GM19035 (cell line): Measurements from ENCODE around the gene CORO1A.
"Not testable (repeated sequence)": the region's sequence is repeated elsewhere in the genome, so short reads cannot be mapped to it uniquely, and the experiment has no call there.

Experiments used
- ATAC-seq: cut with Tn5 transposase; IDR thresholded peaks from one replicate; pipeline ENCODE4 v1.9.1; 2021; ENCODE audit not compliant: unreplicated experiment

CORO1A gene

GRCh38 chr16:30169416-30169815, 14.0 kb upstream of the CORO1A start:
- ATAC-seq, result not testable (repeated sequence)

DNA sequence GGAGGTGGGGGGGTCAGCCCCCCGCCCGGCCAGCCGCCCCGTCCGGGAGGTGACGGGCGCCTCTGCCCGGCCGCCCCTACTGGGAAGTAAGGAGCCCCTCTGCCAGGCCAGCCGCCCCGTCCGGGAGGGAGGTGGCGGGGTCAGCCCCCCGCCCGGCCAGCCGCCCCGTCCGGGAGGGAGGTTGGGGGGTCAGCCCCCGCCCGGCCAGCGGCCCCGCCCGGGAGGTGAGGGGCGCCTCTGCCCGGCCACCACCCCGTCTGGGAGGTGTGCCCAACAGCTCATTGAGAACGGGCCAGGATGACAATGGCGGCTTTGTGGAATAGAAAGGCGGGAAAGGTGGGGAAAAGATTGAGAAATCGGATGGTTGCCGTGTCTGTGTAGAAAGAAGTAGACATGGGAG, 13.3 kb upstream of the CORO1A start:
- ATAC-seq, result not testable (repeated sequence)

- ATAC-seq, result no peak
Observed at GRCh38 chr16:30173054-30173453, 10.3 kb upstream of the CORO1A start.

- ATAC-seq, result not testable (repeated sequence)
Observed at GRCh38 chr16:30176876-30177275, 6.5 kb upstream of the CORO1A start.

DNA sequence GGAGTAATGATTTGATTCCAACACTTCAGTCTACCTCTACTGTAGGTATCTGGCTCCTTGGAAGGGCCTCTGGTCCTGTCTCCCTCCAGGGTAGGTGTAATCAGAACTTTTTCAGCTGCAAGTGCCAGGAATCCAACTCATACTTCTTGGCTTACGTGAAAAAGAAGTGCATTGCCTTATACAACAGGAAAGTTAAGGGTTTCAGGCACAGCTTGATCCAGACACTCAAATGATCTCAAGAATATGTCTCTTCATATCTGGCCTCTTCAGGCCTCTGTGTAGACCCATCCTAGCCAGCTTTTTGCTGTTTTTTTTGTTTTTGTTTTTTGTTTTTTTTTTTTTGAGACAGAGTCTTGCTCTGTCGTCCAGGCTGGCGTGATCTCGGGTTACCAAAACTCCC, 4.2 kb upstream of the CORO1A start:
- no peak for ATAC-seq

DNA sequence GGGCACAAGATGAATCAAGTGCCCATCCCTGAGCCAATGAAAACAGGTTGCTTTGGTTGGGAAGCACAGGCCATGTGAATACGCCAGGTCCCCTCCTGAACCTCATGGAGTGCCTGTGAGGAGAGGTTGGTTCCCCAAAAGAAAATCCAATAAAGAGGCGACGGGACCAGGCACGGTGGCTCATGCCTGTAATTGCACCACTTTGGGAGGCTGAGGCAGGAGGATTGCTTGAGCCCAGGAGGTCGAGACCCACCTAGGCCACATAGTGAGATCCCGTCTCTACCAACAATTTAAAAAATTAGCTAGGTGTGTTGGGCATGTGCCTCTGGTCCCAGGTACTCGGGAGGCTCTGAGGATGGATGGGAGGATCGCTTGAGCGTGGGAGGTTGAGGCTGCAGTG, 3.5 kb upstream of the CORO1A start:
- no peak for ATAC-seq

DNA sequence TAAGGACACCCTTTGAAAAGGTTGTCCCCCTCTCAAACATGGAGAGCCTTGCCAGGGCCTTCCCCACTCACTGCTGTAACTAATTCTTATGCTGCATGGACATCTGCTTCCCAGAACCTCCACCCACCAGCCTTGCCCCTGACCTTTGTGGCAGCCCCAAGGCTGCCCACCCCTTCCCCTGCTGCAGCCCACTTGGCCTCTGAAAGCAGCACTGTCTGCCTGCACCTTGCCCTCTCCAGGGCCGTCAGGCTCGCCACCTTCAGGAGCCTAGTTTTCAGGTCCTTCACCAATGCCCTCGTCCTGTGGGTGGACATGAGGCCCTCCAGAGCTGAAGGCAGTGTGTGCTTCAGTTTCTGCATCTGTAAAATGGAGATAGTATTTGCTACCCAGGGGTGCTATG, 2.7 kb upstream of the CORO1A start:
- no peak for ATAC-seq

- peak; percentile 41 for ATAC-seq
Observed at GRCh38 chr16:30184096-30184890, 891 bp downstream of the CORO1A start.

DNA sequence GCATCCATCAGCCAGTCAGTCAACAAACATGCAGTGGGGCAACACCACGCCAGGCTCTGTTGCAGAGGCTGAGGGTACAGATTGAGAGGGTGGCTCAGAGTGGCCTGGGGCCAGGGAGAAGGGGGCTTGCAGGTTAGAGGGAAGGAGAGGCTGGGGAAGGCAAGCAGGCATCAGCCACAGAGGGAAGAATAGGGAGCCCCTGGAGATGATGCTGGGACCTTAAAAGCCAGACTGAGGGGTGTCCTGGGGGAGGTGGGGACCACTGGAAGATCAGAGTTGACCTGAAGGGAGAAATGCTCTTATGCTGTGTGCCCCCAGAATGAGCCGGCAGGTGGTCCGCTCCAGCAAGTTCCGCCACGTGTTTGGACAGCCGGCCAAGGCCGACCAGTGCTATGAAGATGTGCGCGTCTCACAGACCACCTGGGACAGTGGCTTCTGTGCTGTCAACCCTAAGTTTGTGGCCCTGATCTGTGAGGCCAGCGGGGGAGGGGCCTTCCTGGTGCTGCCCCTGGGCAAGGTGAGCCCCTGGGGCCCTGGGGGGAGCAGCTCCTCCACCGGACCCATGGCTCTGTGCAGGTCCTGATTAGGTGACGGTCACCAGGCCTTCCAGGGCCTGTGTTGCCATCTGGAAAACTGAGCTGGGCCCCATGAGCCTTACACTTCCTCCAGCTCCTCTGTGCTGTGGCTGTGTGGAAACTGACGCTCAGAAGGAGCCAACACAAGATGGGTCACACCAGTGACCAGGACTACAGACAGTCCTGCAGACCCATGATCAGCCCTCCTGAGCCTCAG, 1.7 kb downstream of the CORO1A start:
- no peak for ATAC-seq

DNA sequence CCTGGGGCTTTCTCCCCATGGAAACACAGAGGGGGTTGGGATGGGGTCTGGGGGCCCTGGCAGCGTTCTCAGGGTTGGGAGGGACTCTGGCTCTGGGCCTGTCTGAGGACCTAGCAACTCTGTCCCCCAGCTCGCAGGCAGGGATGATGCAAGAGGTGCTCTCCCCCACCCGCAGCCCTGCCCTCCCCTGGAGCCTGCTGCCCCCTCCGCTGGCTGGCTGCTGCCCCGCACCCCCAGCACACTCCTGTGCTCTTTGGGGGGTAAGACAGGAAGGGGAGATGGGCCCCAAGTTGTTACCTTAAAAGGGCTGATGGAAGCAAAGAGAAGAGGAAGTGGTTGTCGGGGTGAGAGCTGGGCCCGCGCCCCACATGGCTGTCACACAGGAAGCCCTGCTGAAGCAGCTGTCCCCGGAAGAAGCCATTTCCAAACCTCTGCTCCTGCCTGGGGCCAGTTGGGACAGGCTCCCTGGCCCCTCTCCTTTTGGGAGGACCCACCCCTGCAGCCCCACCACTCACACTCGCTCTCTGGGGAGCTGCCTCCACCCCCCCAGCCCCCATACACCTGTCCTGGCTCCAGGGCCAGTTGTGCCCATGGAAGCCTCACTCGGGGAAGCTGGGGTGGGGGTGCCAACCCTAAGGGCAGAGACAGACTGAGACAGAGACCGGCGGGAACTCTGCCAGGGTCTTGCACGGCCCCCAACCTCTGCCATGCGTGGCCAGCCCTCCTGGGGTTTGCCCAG, 2.5 kb downstream of the CORO1A start:
- no peak for ATAC-seq

DNA sequence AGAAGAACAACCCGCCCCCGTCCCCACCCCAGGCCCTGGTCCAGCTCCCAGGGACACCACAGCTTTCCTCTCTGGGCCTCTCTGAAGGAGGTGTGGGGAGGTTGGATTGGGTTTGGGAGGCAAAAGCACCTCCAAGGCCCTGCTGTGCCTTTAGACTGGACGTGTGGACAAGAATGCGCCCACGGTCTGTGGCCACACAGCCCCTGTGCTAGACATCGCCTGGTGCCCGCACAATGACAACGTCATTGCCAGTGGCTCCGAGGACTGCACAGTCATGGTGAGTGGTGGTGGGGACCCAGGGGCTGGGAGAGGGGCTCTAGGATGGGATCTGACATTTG, 3.0 kb downstream of the CORO1A start:
- ATAC-seq, result no peak

- no peak for ATAC-seq
Observed at GRCh38 chr16:30186782-30187555, 3.6 kb downstream of the CORO1A start.

- ATAC-seq, result no peak
Observed at GRCh38 chr16:30187556-30187865, 4.1 kb downstream of the CORO1A start.

DNA sequence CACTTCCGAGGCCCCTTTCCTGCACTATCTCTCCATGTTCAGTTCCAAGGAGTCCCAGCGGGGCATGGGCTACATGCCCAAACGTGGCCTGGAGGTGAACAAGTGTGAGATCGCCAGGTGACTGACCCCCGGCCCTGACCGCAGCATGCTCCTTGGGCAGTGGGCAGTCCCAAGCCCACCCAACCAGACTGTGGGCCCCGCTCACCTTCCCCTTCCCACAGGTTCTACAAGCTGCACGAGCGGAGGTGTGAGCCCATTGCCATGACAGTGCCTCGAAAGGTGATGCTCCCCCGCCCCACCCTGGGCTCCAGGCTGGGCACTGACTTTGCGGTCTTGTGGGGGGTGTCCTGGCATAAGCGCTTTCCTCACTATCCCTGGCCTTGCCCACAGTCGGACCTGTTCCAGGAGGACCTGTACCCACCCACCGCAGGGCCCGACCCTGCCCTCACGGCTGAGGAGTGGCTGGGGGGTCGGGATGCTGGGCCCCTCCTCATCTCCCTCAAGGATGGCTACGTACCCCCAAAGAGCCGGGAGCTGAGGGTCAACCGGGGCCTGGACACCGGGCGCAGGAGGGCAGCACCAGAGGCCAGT, 4.7 kb downstream of the CORO1A start:
- no peak for ATAC-seq

- not testable (repeated sequence) for ATAC-seq
Observed at GRCh38 chr16:30191158-30191557, 7.8 kb downstream of the CORO1A start.

GRCh38 chr16:30193098-30193497, 9.7 kb downstream of the CORO1A start:
- peak; percentile 8 for ATAC-seq

GRCh38 chr16:30193615-30194014, 10.2 kb downstream of the CORO1A start, which contains the start of the genes BOLA2B and SLX1A:
TSS of gene BOLA2B (minus strand) at chr16:30193666. CDS start at chr16:30193595, 71 bp downstream.
TSS of gene SLX1A (plus strand) at chr16:30193875. CDS start at chr16:30194085, 210 bp downstream.
- ATAC-seq, result peak; percentile 90

DNA sequence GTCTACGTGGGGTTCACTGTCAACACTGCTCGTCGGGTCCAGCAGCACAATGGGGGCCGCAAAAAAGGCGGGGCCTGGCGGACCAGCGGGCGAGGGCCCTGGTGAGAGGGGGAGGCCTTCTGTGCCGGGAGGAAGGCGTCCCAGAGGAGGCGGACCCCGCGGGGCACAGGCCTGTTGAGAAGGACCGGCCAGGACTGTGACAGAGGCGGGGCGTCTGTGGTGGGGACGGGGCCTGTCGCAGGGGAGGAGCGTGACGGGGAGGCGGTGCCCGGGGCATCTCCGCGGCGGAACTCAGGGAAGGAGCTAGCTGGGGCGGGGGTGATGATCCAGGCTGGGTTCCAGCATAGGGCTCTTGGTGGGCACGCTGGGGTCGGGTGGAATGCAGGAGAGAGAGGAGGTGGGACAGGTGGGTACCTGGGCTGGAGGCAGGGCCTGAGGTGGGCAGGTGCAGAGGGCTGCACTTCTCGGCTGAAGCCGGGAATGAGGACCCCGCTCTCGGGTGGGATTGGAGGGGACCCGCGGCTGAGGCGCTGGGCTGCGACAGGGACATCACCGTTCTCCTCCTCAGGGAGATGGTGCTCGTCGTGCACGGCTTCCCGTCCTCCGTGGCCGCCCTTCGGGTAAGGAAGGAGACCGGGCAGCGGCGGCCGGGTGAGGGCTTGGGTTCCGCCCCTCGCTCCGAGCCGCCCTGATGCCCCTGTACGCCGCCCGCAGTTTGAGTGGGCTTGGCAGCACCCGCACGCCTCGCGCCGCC, 10.9 kb downstream of the CORO1A start:
- ATAC-seq, result peak; percentile 56

- not testable (repeated sequence) for ATAC-seq
Observed at GRCh38 chr16:30197001-30197400, 13.6 kb downstream of the CORO1A start.

- ATAC-seq, result not testable (repeated sequence)
Observed at GRCh38 chr16:30199049-30199448, 15.6 kb downstream of the CORO1A start, which contains the start of gene SULT1A3. TSS of gene SULT1A3 (plus strand) at chr16:30199255. CDS start at chr16:30200729, 1,474 bp downstream.
